Stimulated activated CD8-positive, alpha-beta memory T cell treated with anti-CD3 and anti-CD28 coated beads, Interleukin-15, amount 100 ng/mL, for 1 hour (primary cell): ENCODE results near the gene TREX2.

Source experiments
- DNase-seq: peaks from one replicate; pipeline ENCODE4 v3.0.0-alpha.2; 2020; ENCODE audit warnings: low read depth

Gene TREX2

GRCh38 chrX:153435845-153436244 lies 10.0 kb downstream of the TREX2 start:
- DNase-seq = no peak

- no peak for DNase-seq
Observed at GRCh38 chrX:153434801-153435200, 11.1 kb downstream of the TREX2 start.

- no peak for DNase-seq
Observed at GRCh38 chrX:153433781-153434285, 12.0 kb downstream of the TREX2 start.

- DNase-seq = no peak
Observed at GRCh38 chrX:153433161-153433680, 12.6 kb downstream of the TREX2 start.

- no peak for DNase-seq
Observed at GRCh38 chrX:153430796-153431195, 15.1 kb downstream of the TREX2 start.

- DNase-seq = no peak
Observed at GRCh38 chrX:153426204-153426603, 19.7 kb downstream of the TREX2 start.

- DNase-seq = no peak
Observed at GRCh38 chrX:153423652-153424051, 22.2 kb downstream of the TREX2 start.

- no peak for DNase-seq
Observed at GRCh38 chrX:153421856-153422255, 24.0 kb downstream of the TREX2 start.

GRCh38 chrX:153420851-153421599 lies 24.8 kb downstream of the TREX2 start:
- no peak for DNase-seq

GRCh38 chrX:153417637-153418036 lies 28.2 kb downstream of the TREX2 start:
- no peak for DNase-seq

- DNase-seq = no peak
Observed at GRCh38 chrX:153416781-153417450, 28.9 kb downstream of the TREX2 start.

GRCh38 chrX:153414856-153415510 lies 30.9 kb downstream of the TREX2 start:
- no peak for DNase-seq

GRCh38 chrX:153413731-153414130 lies 32.1 kb downstream of the TREX2 start:
- DNase-seq = no peak

- DNase-seq = no peak
Observed at GRCh38 chrX:153412746-153413720, 32.8 kb downstream of the TREX2 start.

- no peak for DNase-seq
Observed at GRCh38 chrX:153411988-153412574, 33.8 kb downstream of the TREX2 start.

GRCh38 chrX:153411255-153411987 lies 34.4 kb downstream of the TREX2 start, which contains the start of gene ZFP92:
ZFP92 (plus strand) TSS chrX:153411472; CDS start chrX:153418323, 6,851 bp downstream.
- DNase-seq = no peak

GRCh38 chrX:153410888-153411254 lies 35.0 kb downstream of the TREX2 start:
- DNase-seq = no peak

GRCh38 chrX:153410373-153410772 lies 35.5 kb downstream of the TREX2 start:
- DNase-seq = no peak

GRCh38 chrX:153409414-153410101 lies 36.3 kb downstream of the TREX2 start:
- DNase-seq = no peak

- no peak for DNase-seq
Observed at GRCh38 chrX:153408871-153409351, 36.9 kb downstream of the TREX2 start.
